ENCODE measurements around the gene FTO. TPM values are rescaled to one million over a fixed set of nuclear protein-coding genes. Genes with fewer than 3 reads are reported as not detected.

FTO gene
- total and polyA plus RNA-seq, 3 donors from 2014 or later: 32.4 to 64.7 (median 50.3) TPM

- TF ChIP-seq POLR2A (IDR thresholded peaks at IDR 0.05) (no peak), CTCF (IDR thresholded peaks at IDR 0.05) (no peak)
- H3K9me3 ChIP-seq: no peaks in the 10 kb centered on the region
- no peak overlapping the region for H3K4me3 ChIP-seq
- H3K27me3 ChIP-seq: no peaks in the 10 kb centered on the region
- intact Hi-C loops (cut with DNase I; ENCODE audit: low total_unique reads): no loop called here
- no peak overlapping the region for H3K27ac ChIP-seq
- no peaks in the 10 kb centered on the region for H3K4me1 ChIP-seq
- 90 to 94% methylated on average over 7 of the region's 7 CpGs for WGBS, 2 donors
- no peaks in the 10 kb centered on the region for H3K36me3 ChIP-seq (ENCODE audit: low read depth, missing control alignments)
- DNase-seq: no peak
Observed at GRCh38 chr16:54160252-54160860, 456.4 kb downstream of the FTO start.

DNA sequence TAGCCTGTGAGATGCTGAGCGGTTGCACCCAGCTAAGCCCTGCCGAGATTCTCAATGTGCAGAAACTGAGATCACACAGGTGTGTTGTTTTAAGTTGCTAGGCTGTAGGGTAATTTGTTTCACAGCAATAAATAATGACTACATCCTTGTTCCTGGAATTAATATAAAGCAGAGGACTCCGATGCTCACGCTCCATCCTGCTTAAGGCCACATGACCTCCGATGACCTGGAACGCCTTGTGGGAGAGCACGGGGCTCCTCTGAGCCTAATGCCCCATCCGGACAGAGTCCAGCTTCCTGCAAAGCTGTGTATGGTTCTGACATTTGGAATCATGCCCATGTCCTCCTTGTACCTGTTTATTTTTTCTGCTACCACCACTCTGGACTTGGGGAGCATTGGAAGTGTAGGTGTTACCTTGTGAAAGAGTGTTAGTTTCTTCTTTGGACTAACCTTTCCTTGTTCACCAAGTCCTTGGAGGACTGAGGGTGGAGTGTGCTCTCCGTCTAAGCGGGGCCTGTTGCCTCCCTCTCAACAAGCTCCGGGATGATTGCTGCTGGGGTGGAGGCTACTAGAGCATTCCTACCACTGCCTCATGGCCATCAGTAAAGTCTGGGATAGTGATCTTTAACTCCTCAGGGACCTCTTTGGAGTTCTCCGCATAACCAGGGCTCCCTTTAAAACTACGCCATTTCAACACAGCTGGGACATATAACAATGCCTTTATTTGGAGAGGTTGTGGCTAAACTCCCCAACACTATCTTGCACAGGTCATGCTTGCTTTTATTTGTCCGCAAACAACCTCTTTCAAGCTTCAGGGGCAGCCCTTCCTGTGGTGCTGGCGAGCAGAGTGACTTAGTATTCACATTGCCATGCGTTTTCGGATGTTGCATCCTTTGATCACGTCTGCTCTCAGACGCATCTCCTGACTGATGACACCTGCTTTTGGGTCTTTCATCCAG lies 457.3 kb downstream of the FTO start:
- TF ChIP-seq CTCF (IDR thresholded peaks at IDR 0.05) (no peak), POLR2A (IDR thresholded peaks at IDR 0.05) (no peak)
- Histone ChIP-seq H3K9me3 (no peaks in the 10 kb centered on the region), H3K27ac (no peak overlapping the region), H3K27me3 (no peaks in the 10 kb centered on the region), H3K4me1 (no peaks in the 10 kb centered on the region), H3K36me3 (ENCODE audit: low read depth, missing control alignments) (no peaks in the 10 kb centered on the region), H3K4me3 (no peak overlapping the region)
- 69 to 82% methylated on average over 19 of the region's 19 CpGs for WGBS, 2 donors
- intact Hi-C loops (cut with DNase I; ENCODE audit: low total_unique reads): no loop called here
- no peak for DNase-seq

GRCh38 chr16:54163197-54163843 lies 459.4 kb downstream of the FTO start:
- Histone ChIP-seq H3K4me3 (no peak overlapping the region), H3K9me3 (no peaks in the 10 kb centered on the region), H3K27me3 (no peaks in the 10 kb centered on the region), H3K27ac (no peak overlapping the region), H3K36me3 (ENCODE audit: low read depth, missing control alignments) (no peaks in the 10 kb centered on the region), H3K4me1 (no peaks in the 10 kb centered on the region)
- intact Hi-C loops (cut with DNase I; ENCODE audit: low total_unique reads): no loop called here
- 91 to 98% methylated on average over 7 to 10 of the region's 10 CpGs for WGBS, 2 donors
- no peak for DNase-seq
- TF ChIP-seq POLR2A (IDR thresholded peaks at IDR 0.05): no peak
- TF ChIP-seq CTCF (IDR thresholded peaks at IDR 0.05): no peak

DNA sequence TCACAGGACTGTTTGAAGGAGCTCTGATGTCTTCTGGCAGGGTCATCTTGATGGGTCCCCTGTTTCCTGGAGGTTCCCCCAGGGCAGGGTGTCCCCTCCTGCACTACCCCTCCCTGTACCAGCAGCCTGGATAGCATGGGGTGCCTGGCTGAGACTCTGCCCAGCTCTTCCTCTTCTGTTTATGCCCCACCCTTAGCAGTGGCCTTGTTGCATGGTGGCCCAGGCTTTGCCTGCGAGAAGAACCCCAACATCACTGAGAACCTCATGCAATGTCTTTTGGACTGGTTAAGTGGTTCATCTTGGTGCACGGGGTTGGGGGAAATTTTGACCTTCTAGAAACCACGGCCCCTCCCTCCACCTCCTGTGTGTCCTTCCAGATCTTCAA lies 460.8 kb downstream of the FTO start:
- WGBS, 2 donors: 80 to 93% methylated on average over 3 of the region's 3 CpGs
- no peak for DNase-seq
- no peaks in the 10 kb centered on the region for H3K36me3 ChIP-seq (ENCODE audit: low read depth, missing control alignments)
- no peak for TF ChIP-seq POLR2A (IDR thresholded peaks at IDR 0.05)
- no peak for TF ChIP-seq CTCF (IDR thresholded peaks at IDR 0.05)
- intact Hi-C loops (cut with DNase I; ENCODE audit: low total_unique reads): no loop called here
- H3K9me3 ChIP-seq: no peaks in the 10 kb centered on the region
- H3K4me1 ChIP-seq: no peaks in the 10 kb centered on the region
- H3K4me3 ChIP-seq: no peak overlapping the region
- no peaks in the 10 kb centered on the region for H3K27me3 ChIP-seq
- no peak overlapping the region for H3K27ac ChIP-seq

Data from testis (tissue), 3 donors.